GM12878 (cell line): Measurements from ENCODE around the gene ARHGAP20. TPM values are rescaled to one million over a fixed set of nuclear protein-coding genes. Genes with fewer than 3 reads are reported as not detected.

Experiments used
- ATAC-seq: fragments of 200-7000 bp; cut with Tn5 transposase; 3 replicates; pipeline ENCODE4 v1.9.1; 2020; ENCODE audit warnings: mild to moderate bottlenecking, moderate library complexity
- BruUV-seq: library from RNA; stranded (reverse); fragments of 400-500 nt; replicated peaks from 2 replicates; lab custom pipeline; 2021; lab: Mats Ljungman, UMichigan
- CTCF ChIA-PET: fragments of 300-600 bp; sonication (Branson Sonifier 250); formaldehyde crosslinking; extraction: SDS; loops from one replicate; lab custom pipeline; 2021; ENCODE audit warnings: inconsistent platforms; lab: Yijun Ruan, JAX
- POLR2A ChIA-PET: fragments of 350-600 bp; formaldehyde crosslinking; extraction: SDS; loops from one replicate; lab custom pipeline; 2021; ENCODE audit warnings: inconsistent platforms; lab: Charles Lee
- RAD21 ChIA-PET: fragments of 300-600 bp; sonication (Branson Sonifier 250); formaldehyde crosslinking; loops from one replicate; lab custom pipeline; 2023; ENCODE audit warnings: antibody characterized with exemption; ENCODE audit not compliant: unreplicated experiment; lab: Charles Lee
- SMC1A ChIA-PET: fragments of 300-600 bp; sonication (Branson Sonifier 250); formaldehyde crosslinking; loops from one replicate; lab custom pipeline; 2023; ENCODE audit not compliant: unreplicated experiment, uncharacterized antibody; lab: Charles Lee
- DNase-seq: peaks from one replicate; pipeline ENCODE4 v3.0.0-alpha.2; 2011; ENCODE audit warnings: low read depth, low spot score
- FAIRE-seq: peaks from 3 replicates; lab custom pipeline; 2011; peaks lifted over from hg19 to GRCh38; lab: Jason Lieb, UNC
- H2AFZ ChIP-seq: 2 replicates; pipeline ENCODE4 v1.6.0; 2011; ENCODE audit warnings: low read depth, low read length, control low read depth; ENCODE audit not compliant: control insufficient read depth
- H3K27ac ChIP-seq: 2 replicates; pipeline ENCODE4 v1.5.1; 2011; ENCODE audit warnings: control low read depth; ENCODE audit not compliant: control insufficient read depth, insufficient read depth
- H3K27me3 ChIP-seq, 2 experiments: replicated peaks in 1 of 2; 2 replicates each; pipeline versions ENCODE4 v1.6.0 to v1.6.1; 2011; ENCODE audit warnings: low read length in 1 of 2; ENCODE audit not compliant: control insufficient read depth in 2 of 2, insufficient read depth in 2 of 2
- H3K36me3 ChIP-seq, 2 experiments: 2 replicates each; pipeline ENCODE4 v1.5.1; 2011; ENCODE audit warnings: low read length in 1 of 2; ENCODE audit not compliant: control insufficient read depth in 2 of 2, insufficient read depth in 2 of 2
- H3K4me1 ChIP-seq: 2 replicates; pipeline ENCODE4 v1.6.1; 2011; ENCODE audit warnings: mild to moderate bottlenecking, low read length, moderate library complexity, mixed read lengths; ENCODE audit not compliant: control insufficient read depth, insufficient read depth
- H3K4me2 ChIP-seq: 2 replicates; pipeline ENCODE4 v1.6.0; 2011; ENCODE audit warnings: control low read depth; ENCODE audit not compliant: control insufficient read depth, insufficient read depth
- H3K4me3 ChIP-seq: fragments of 200-600 bp; sonication (generic); 2 replicates; pipeline ENCODE4 v1.5.1; 2016
- H3K79me2 ChIP-seq: 2 replicates; pipeline ENCODE4 v1.6.0; 2011; ENCODE audit warnings: low read length; ENCODE audit not compliant: control insufficient read depth, insufficient read depth
- H3K9ac ChIP-seq: 2 replicates; pipeline ENCODE4 v1.8.0; 2011; ENCODE audit warnings: low read length, control low read depth, mixed read lengths; ENCODE audit not compliant: control insufficient read depth, insufficient read depth
- H3K9me3 ChIP-seq: replicated peaks from 3 replicates; pipeline ENCODE4 v1.5.1; 2011; ENCODE audit warnings: mild to moderate bottlenecking, low read length; ENCODE audit not compliant: control insufficient read depth, insufficient read depth
- H4K20me1 ChIP-seq: 2 replicates; pipeline ENCODE4 v1.6.0; 2011; ENCODE audit not compliant: control insufficient read depth, insufficient read depth
- TCF12 ChIP-seq: IDR thresholded peaks from 2 replicates; pipeline ENCODE4 v1.6.1; 2011; ENCODE audit warnings: low read depth, mild to moderate bottlenecking, low read length
- WGBS: methylation state at CpG from one replicate; pipeline ENCODE4 v1.1.6; 2016; ENCODE audit warnings: low lambda C conversion rate; ENCODE audit not compliant: insufficient replicate concordance, insufficient coverage; ENCODE audit errors: missing lambda C conversion rate; 5-methylcytosine and 5-hydroxymethylcytosine counted together
- in situ Hi-C: fragments of 300-500 bp; cut with MboI; formaldehyde crosslinking; loops from 9 replicates; pipeline ENCODE4 v1.14.3; 2018; ENCODE audit warnings: mixed read lengths
- intact Hi-C: fragments of 100-400 bp; cut with micrococcal nuclease; formaldehyde crosslinking; loops from one replicate; pipeline ENCODE4 v1.14.2; 2022; ENCODE audit not compliant: unreplicated experiment
- polyA plus RNA-seq, 11 experiments: library from polyadenylated mRNA; depleted of rRNA in 4 of 11; unstranded in 6 of 11; stranded (reverse) in 5 of 11; fragments of >200 nt; fragmentation: Nextera tagmentation in 4 of 11; fragmentation: Illumina TruSeq in 1 of 11; extraction: Ambion mirVana in 4 of 11; extraction: Trizol in 1 of 11; gene quantifications; 1 replicate in 1 of 11; 2 replicates in 10 of 11; pipeline versions ENCODE4 v1.2.1 to v1.2.3, GENCODE V29; 2011 to 2016; ENCODE audit warnings: inconsistent platforms in 2 of 11, missing spikeins in 2 of 11, low read depth in 1 of 11
- total RNA-seq, 4 experiments: library from RNA; depleted of rRNA in 3 of 4; stranded (reverse); fragments of >200 nt in 3 of 4; fragmentation: Illumina TruSeq in 1 of 4; extraction: Trizol in 1 of 4; gene quantifications; 2 replicates each; pipeline versions ENCODE4 v1.2.1 to v1.2.3, GENCODE V29; 2013 to 2021
- TF ChIP-seq, protein P1 (sequence below): IDR thresholded peaks from 2 replicates; pipeline ENCODE4 v1.6.1; 2011; ENCODE audit warnings: low read depth, mild to moderate bottlenecking, low read length, moderate library complexity, borderline replicate concordance; ENCODE audit errors: extremely low read depth
- TF ChIP-seq, protein P2 (sequence below): fragments of 450-650 bp; IDR thresholded peaks from 2 replicates; pipeline ENCODE4 v1.6.1; 2017; ENCODE audit warnings: mild to moderate bottlenecking, moderate library complexity

Gene ARHGAP20
- total and polyA plus RNA-seq, 10 of the 15 experiments (the other 5 are each of a cell fraction or from before 2014, with no cell fraction given) = 0.01 TPM; not detected in 9

DNA sequence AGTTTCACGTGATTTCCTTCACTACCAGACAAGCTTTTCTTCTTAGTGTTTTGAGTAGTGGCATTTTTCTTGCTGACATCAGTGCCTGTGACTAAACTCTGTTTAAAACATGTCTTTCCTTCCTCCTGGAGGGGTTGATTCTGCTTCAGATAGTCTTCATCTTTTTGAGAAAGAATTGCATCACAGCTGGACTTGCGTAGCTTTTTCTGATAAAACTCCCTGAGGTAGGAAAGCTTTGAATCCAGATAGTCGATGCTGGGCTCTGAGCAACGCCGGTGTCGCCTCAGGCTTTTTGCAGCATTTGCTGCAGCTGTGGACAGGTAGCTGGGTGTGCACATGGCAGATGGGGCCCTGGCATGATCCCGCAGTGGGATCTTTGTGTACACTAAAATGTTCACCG lies 131.7 kb downstream of the ARHGAP20 start:
- Histone ChIP-seq H2AFZ (no peak overlapping the region), H3K27me3 (no peaks in the 10 kb centered on the region; a peak in 1 of 4 replicates), H3K4me3 (no peak overlapping the region), H3K9ac (no peak overlapping the region), H4K20me1 (no peaks in the 10 kb centered on the region), H3K79me2 (no peaks in the 10 kb centered on the region), H3K27ac (no peak overlapping the region), H3K9me3 (no peaks in the 10 kb centered on the region), H3K4me1 (no peaks in the 10 kb centered on the region), H3K4me2 (no peak overlapping the region), H3K36me3 (no peaks in the 10 kb centered on the region)
- FAIRE-seq = no peak
- no peak for ATAC-seq
- BruUV-seq = no TSS peak
- in situ Hi-C loops = no loop called here
- WGBS = 42% methylated on average over 8 of the region's 8 CpGs
- DNase-seq = no peak
- ChIA-PET POLR2A (interaction anchor here (1.0 kb wide), 1 partner anchor 19 kb away, joined by 3 read pairs; no protein-coding TSS in a partner anchor), RAD21 (no interaction called here), CTCF (interaction anchor here (1.1 kb wide), 1 partner anchor 646 kb away, joined by 3 read pairs; no protein-coding TSS in a partner anchor), SMC1A (no interaction called here)
- TF ChIP-seq, protein P1, sequence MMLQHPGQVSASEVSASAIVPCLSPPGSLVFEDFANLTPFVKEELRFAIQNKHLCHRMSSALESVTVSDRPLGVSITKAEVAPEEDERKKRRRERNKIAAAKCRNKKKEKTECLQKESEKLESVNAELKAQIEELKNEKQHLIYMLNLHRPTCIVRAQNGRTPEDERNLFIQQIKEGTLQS = no peak
- no peak for TF ChIP-seq TCF12
- TF ChIP-seq, protein P2, sequence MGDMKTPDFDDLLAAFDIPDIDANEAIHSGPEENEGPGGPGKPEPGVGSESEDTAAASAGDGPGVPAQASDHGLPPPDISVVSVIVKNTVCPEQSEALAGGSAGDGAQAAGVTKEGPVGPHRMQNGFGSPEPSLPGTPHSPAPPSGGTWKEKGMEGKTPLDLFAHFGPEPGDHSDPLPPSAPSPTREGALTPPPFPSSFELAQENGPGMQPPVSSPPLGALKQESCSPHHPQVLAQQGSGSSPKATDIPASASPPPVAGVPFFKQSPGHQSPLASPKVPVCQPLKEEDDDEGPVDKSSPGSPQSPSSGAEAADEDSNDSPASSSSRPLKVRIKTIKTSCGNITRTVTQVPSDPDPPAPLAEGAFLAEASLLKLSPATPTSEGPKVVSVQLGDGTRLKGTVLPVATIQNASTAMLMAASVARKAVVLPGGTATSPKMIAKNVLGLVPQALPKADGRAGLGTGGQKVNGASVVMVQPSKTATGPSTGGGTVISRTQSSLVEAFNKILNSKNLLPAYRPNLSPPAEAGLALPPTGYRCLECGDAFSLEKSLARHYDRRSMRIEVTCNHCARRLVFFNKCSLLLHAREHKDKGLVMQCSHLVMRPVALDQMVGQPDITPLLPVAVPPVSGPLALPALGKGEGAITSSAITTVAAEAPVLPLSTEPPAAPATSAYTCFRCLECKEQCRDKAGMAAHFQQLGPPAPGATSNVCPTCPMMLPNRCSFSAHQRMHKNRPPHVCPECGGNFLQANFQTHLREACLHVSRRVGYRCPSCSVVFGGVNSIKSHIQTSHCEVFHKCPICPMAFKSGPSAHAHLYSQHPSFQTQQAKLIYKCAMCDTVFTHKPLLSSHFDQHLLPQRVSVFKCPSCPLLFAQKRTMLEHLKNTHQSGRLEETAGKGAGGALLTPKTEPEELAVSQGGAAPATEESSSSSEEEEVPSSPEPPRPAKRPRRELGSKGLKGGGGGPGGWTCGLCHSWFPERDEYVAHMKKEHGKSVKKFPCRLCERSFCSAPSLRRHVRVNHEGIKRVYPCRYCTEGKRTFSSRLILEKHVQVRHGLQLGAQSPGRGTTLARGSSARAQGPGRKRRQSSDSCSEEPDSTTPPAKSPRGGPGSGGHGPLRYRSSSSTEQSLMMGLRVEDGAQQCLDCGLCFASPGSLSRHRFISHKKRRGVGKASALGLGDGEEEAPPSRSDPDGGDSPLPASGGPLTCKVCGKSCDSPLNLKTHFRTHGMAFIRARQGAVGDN = no peak
- intact Hi-C loops = no loop called here
